Left ventricle myocardium inferior (tissue), 1 donor: ENCODE results near the gene NTSR1. TPM values are rescaled to one million over a fixed set of nuclear protein-coding genes. Genes with fewer than 3 reads are reported as not detected.

Experiments
- DNase-seq: peaks from one replicate; pipeline ENCODE4 v3.0.0-alpha.2; 2020
- H3K27ac ChIP-seq: fragments of 200-600 bp; replicated peaks from 2 replicates; pipeline ENCODE4 v1.8.0; 2021
- H3K27me3 ChIP-seq: fragments of 200-600 bp; 2 replicates; pipeline ENCODE4 v1.8.0; 2021; ENCODE audit warnings: low read depth
- H3K36me3 ChIP-seq: fragments of 200-600 bp; 2 replicates; pipeline ENCODE4 v1.8.0; 2021
- H3K4me1 ChIP-seq: fragments of 200-600 bp; 2 replicates; pipeline ENCODE4 v1.8.0; 2021
- H3K4me3 ChIP-seq: fragments of 200-600 bp; 2 replicates; pipeline ENCODE4 v1.8.0; 2021; ENCODE audit warnings: mild to moderate bottlenecking, moderate library complexity
- H3K9me3 ChIP-seq: fragments of 200-600 bp; replicated peaks from 2 replicates; pipeline ENCODE4 v1.8.0; 2021
- CTCF ChIP-seq: fragments of 200-600 bp; IDR thresholded peaks from 2 replicates; pipeline ENCODE4 v1.8.0; 2021; ENCODE audit warnings: antibody characterized with exemption, mild to moderate bottlenecking, borderline replicate concordance
- intact Hi-C: fragments of 100-400 bp; cut with micrococcal nuclease; formaldehyde crosslinking; loops from one replicate; pipeline ENCODE4 v1.11.0; 2022
- total RNA-seq: library from RNA; stranded (reverse); fragmentation: NEBNext Ultra II Directional; extraction: Animal tissue kit (Norgen Biotek cat#: 25700); gene quantifications from one replicate; pipeline ENCODE4 v1.2.1, GENCODE V29; 2021
- donor health status: DM: no; HTN: yes; CAD: no; lungs with severe emphysema.

NTSR1 gene
- total RNA-seq, 1 donor from 2014 or later = not detected

GRCh38 chr20:62745279-62745951 lies 36.8 kb downstream of the NTSR1 start:
- Histone ChIP-seq H3K36me3 (no peaks in the 10 kb centered on the region), H3K27me3 (peaks cover 78% of the 10 kb centered on the region), H3K27ac (no peak overlapping the region)

GRCh38 chr20:62745952-62746288 lies 37.3 kb downstream of the NTSR1 start:
- H3K4me1 ChIP-seq = peaks cover 4% of the 10 kb centered on the region
- no peak for TF ChIP-seq CTCF
- intact Hi-C loops = no loop called here
- H3K9me3 ChIP-seq = no peaks in the 10 kb centered on the region
- peaks cover 77% of the 10 kb centered on the region for H3K27me3 ChIP-seq
- H3K4me3 ChIP-seq = no peak overlapping the region
- H3K27ac ChIP-seq = no peak overlapping the region
- peak; percentile 0 for DNase-seq
- no peaks in the 10 kb centered on the region for H3K36me3 ChIP-seq

More at GRCh38 chr20:62745279-62745951, 36.8 kb downstream of the NTSR1 start:
- Histone ChIP-seq H3K9me3 (no peaks in the 10 kb centered on the region), H3K4me1 (peaks cover 9% of the 10 kb centered on the region), H3K4me3 (no peak overlapping the region)
- intact Hi-C loops = no loop called here
- peak; percentile 7 for DNase-seq
- no peak for TF ChIP-seq CTCF

- H3K9me3 ChIP-seq = no peaks in the 10 kb centered on the region
- peaks cover 74% of the 10 kb centered on the region for H3K27me3 ChIP-seq
- intact Hi-C loops = no loop called here
- no peaks in the 10 kb centered on the region for H3K4me1 ChIP-seq
- H3K36me3 ChIP-seq = no peaks in the 10 kb centered on the region
- H3K27ac ChIP-seq = no peak overlapping the region
- no peak for DNase-seq
- no peak overlapping the region for H3K4me3 ChIP-seq
- no peak for TF ChIP-seq CTCF
Observed at GRCh38 chr20:62748311-62748710, 39.7 kb downstream of the NTSR1 start.

GRCh38 chr20:62749851-62750445 lies 41.3 kb downstream of the NTSR1 start:
- DNase-seq = peak; percentile 2
- no peaks in the 10 kb centered on the region for H3K9me3 ChIP-seq
- intact Hi-C loops = no loop called here
- no peak overlapping the region for H3K27ac ChIP-seq
- no peaks in the 10 kb centered on the region for H3K36me3 ChIP-seq
- no peak overlapping the region for H3K4me3 ChIP-seq
- peaks cover 74% of the 10 kb centered on the region for H3K27me3 ChIP-seq
- H3K4me1 ChIP-seq = no peaks in the 10 kb centered on the region
- TF ChIP-seq CTCF = no peak

- DNase-seq = peak; percentile 9
- Histone ChIP-seq H3K4me1 (no peaks in the 10 kb centered on the region), H3K9me3 (no peaks in the 10 kb centered on the region), H3K4me3 (no peak overlapping the region), H3K27me3 (peaks cover 72% of the 10 kb centered on the region), H3K27ac (no peak overlapping the region), H3K36me3 (no peaks in the 10 kb centered on the region)
- intact Hi-C loops = no loop called here
- TF ChIP-seq CTCF = no peak
Observed at GRCh38 chr20:62751551-62752150, 43.0 kb downstream of the NTSR1 start.
